Rectal smooth muscle tissue (tissue), 1 donor: ENCODE measurements around the gene MLN.

Experiments
- H3K27ac ChIP-seq: one replicate; pipeline ENCODE4 v1.7.0; 2013; ENCODE audit warnings: low read depth, low read length, inconsistent platforms
- H3K27me3 ChIP-seq: one replicate; pipeline ENCODE4 v1.7.0; 2013; ENCODE audit warnings: low read length; ENCODE audit not compliant: control insufficient read depth, insufficient read depth
- H3K36me3 ChIP-seq: one replicate; pipeline ENCODE4 v1.7.0; 2013; ENCODE audit warnings: low read length; ENCODE audit not compliant: control insufficient read depth, insufficient read depth
- H3K4me1 ChIP-seq: one replicate; pipeline ENCODE4 v1.7.0; 2013; ENCODE audit warnings: low read length; ENCODE audit not compliant: control insufficient read depth, insufficient read depth
- H3K4me3 ChIP-seq: one replicate; pipeline ENCODE4 v1.7.0; 2013; ENCODE audit warnings: low read length
- H3K9ac ChIP-seq: one replicate; pipeline ENCODE4 v1.7.0; 2013; ENCODE audit warnings: low read length

MLN gene

DNA sequence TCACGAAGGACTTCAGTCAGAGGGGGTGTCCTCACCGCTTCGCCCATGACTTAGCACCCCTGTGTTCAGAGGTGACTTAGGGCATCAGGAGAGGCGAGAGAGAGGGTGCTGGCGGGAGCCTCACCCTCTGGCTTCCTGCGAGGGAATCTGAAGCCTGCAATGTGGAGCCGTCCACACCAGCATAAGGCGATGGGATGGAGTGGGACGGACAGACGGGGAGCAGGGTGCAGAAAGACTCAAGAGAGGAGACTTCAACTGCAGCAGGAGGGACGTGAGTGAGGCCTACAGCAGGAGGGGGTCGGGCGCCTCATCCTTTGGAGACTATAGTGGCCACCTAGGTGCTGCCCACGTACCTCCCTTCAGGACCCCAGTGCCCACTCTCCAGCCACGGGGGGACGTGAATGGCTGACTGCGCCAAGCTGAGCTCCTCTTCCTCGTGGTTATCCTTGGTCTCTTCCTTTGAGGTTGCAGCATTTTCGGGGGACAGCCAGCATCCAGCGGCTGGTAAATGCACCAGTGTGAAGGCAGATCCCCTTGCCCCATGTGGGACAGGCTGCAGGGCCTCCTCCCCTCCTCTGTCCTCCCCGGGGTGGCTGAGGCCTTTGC is 26.9 kb upstream of the MLN start:
- H3K27ac ChIP-seq: no peak overlapping the region

GRCh38 chr6:33828764-33829731 is 25.2 kb upstream of the MLN start:
- no peak overlapping the region for H3K4me3 ChIP-seq
- H3K9ac ChIP-seq: no peak overlapping the region
- peaks cover 6% of the 10 kb centered on the region for H3K4me1 ChIP-seq
- H3K27me3 ChIP-seq: no peaks in the 10 kb centered on the region
- H3K36me3 ChIP-seq: no peaks in the 10 kb centered on the region
- no peak overlapping the region for H3K27ac ChIP-seq

More for the DNA sequence above, 26.9 kb upstream of the MLN start:
- Histone ChIP-seq H3K4me3 (no peak overlapping the region), H3K36me3 (no peaks in the 10 kb centered on the region), H3K4me1 (peaks cover 6% of the 10 kb centered on the region), H3K27me3 (no peaks in the 10 kb centered on the region), H3K9ac (no peak overlapping the region)

DNA sequence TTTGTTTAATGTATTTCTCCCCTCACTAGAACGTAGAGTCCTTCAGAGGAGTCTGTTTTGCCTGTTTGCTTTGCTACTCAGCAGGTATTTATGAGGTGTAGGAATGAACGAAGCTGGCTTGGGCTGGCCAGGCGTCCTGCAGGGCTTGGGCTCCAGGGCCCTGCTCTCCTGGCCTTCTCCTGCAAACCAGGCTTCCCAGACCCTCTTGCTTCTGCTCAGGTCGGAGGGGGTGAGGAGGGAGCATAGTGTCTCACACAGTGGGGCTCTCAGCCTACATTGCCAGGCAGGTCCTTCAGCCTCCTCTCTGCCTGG is 24.6 kb upstream of the MLN start:
- H3K4me3 ChIP-seq: no peak overlapping the region
- no peaks in the 10 kb centered on the region for H3K36me3 ChIP-seq
- peaks cover 6% of the 10 kb centered on the region for H3K4me1 ChIP-seq
- no peak overlapping the region for H3K27ac ChIP-seq
- H3K27me3 ChIP-seq: peaks cover 2% of the 10 kb centered on the region
- H3K9ac ChIP-seq: no peak overlapping the region

- Histone ChIP-seq H3K9ac (no peak overlapping the region), H3K27me3 (peaks cover 3% of the 10 kb centered on the region), H3K36me3 (no peaks in the 10 kb centered on the region), H3K4me3 (no peak overlapping the region), H3K27ac (no peak overlapping the region), H3K4me1 (peaks cover 6% of the 10 kb centered on the region)
These were observed 24.0 kb upstream of the MLN start for GRCh38 chr6:33827546-33828451.

DNA sequence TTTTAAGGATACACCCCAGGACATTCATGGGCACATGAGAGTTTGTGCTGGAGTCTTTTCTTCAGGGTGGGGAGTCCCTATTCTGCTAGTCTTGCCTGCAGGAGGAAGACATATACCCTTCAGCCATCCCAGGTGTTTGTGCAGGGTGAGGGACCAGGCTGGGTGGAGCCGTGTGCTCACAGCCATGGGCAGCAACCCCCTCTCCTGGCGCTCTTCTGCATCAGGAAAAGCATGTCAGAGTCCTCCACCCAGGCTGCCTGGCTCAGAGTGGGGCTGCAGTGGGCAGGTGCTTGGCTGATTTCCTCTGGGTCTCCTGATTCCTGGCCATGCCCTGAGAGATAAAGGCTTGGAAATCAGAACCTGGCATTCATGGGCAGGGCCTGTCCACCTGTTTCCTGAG is 22.7 kb upstream of the MLN start:
- no peak overlapping the region for H3K27ac ChIP-seq
- H3K9ac ChIP-seq: no peak overlapping the region
- H3K27me3 ChIP-seq: peaks cover 3% of the 10 kb centered on the region
- H3K36me3 ChIP-seq: no peaks in the 10 kb centered on the region
- H3K4me1 ChIP-seq: peaks cover 6% of the 10 kb centered on the region
- no peak overlapping the region for H3K4me3 ChIP-seq

DNA sequence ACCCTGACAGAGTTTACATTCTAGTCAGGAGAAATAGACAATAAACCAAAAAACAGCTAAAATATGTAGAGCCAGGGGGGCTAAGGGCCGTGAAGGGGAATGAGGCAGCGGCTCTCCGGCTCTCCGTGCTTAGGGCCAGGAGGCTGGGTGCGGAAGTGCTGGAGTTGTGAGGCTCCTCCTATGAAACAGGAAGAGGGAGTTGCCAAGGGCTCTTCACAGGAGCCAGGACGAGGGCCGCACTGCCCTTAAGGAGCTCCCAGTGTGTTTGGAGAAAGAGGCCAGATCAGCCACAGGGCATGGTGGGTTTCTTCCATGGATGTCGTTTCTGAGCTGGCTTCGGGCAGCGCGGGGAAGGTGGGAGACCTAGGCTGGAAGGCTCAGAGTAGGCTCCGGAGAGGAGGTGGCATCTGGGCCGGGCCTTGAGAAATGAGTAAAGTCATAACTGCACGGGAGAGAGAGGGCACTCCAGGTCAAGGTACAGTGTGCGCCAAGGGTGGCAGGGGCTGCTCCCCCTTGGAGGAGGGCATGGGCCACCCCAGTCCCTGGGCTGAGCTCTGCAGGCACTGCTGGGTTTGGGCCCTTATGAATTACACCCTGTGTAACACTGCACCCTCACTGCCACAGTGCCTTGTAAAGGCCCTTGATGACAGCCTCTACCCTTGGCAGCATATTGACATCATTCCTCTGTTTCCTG is 20.8 kb upstream of the MLN start:
- Histone ChIP-seq H3K36me3 (no peaks in the 10 kb centered on the region), H3K9ac (no peak overlapping the region), H3K27ac (no peak overlapping the region), H3K4me3 (peak overlapping the region; percentile 17), H3K27me3 (peaks cover 3% of the 10 kb centered on the region), H3K4me1 (peaks cover 6% of the 10 kb centered on the region)

DNA sequence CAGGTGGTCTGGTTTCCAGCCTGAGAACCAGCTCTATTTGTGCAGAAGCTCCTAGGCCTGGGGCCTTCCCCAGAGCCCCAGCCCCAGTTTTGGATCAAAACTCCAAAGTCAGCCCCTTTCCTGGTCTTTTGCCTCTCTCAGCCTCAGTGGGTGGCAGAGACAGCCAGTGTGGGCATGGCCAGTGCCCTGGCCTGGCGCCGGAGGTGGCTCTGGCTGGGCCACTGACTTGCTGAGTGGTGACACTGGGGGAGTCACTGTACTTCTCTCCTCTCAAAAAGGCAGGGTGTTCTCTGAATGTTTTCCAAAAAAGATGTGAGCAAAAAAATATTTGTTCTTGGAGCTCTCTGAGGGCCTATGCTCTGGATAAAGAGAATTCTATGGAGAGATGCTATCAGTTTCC is 20.0 kb upstream of the MLN start:
- Histone ChIP-seq H3K4me1 (peaks cover 6% of the 10 kb centered on the region), H3K9ac (no peak overlapping the region), H3K27me3 (peaks cover 3% of the 10 kb centered on the region), H3K27ac (no peak overlapping the region), H3K4me3 (no peak overlapping the region), H3K36me3 (no peaks in the 10 kb centered on the region)

- no peak overlapping the region for H3K4me3 ChIP-seq
- no peaks in the 10 kb centered on the region for H3K36me3 ChIP-seq
- H3K27me3 ChIP-seq: peaks cover 3% of the 10 kb centered on the region
- no peaks in the 10 kb centered on the region for H3K4me1 ChIP-seq
- H3K9ac ChIP-seq: no peak overlapping the region
- no peak overlapping the region for H3K27ac ChIP-seq
These were observed 19.0 kb upstream of the MLN start for GRCh38 chr6:33822575-33823395.

DNA sequence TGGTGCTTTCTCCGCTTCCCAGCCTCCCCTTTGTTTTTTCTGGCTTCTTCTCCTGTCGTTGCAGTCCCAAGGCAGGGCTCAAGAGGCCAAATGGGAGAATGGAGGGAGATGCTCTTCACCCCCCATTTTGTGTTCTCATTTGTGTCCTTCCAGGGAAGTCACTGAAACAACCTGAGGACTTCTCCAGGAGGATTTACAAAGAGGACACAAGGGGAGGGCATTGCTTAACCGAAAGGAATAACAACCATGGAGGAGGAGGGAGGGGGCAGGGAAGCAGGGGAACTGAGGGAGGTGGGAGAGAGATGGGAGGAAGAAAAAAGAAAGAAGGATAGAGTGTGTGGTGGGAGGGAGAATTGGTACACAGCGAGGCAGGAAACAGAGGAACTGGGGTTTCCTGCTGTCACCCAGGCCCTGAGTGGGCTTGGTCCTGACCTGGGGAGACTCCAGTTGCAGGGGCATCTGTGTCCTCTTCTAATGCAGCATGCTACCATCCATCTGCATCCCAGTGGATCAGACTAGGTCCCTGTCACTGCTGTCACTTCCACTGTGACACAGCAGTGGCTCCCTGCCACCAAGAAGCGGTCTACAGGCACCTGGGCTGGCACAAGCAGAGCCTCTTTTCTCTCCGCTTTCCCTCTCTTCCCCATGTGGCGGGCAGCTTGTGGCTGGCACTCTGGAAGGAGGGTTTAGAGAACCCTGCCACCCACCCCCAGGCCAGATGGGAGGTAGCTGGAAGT is 17.1 kb upstream of the MLN start:
- Histone ChIP-seq H3K27me3 (peaks cover 3% of the 10 kb centered on the region), H3K4me1 (no peaks in the 10 kb centered on the region), H3K9ac (no peak overlapping the region), H3K4me3 (no peak overlapping the region), H3K36me3 (no peaks in the 10 kb centered on the region), H3K27ac (no peak overlapping the region)

DNA sequence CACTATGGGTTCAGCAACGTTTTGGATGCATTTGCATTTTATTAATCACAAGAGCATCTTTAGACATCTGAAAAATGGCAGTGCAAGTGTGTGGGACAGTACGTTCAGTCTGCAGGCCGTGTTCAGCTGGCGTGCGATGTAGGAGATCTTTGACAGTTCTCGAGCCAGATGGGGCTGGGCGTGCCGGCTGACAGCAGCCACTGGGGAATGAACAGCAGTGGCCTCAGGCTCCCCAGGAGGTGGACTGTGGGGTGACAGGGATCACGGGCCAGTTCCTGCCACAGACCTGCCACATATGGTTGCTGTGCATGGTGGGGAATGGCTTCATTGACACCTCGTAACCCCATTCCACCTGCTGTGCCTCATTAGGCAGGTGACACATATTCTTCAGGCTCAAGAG is 16.4 kb upstream of the MLN start:
- peaks cover 3% of the 10 kb centered on the region for H3K27me3 ChIP-seq

DNA sequence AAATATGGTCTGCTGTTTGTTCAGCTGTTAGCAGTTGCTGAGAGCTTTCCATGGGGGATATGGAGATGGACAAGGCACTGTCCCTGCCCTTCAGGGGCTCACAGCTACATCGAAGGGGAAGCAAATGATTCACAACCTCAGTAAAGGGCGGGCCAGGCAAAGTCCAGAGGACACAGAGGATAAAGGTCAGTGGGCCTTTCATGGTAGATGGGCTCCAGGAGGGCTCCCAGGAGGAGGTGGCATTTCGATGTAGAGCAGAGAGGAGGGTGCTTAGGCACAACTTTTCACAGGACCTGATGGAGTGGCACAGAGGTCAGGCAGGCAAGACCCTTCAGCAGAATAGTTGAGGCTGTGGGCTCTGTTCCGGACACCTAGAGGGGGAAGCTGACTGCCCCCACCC is 15.2 kb upstream of the MLN start:
- no peak overlapping the region for H3K27ac ChIP-seq
- no peaks in the 10 kb centered on the region for H3K4me1 ChIP-seq
- no peak overlapping the region for H3K4me3 ChIP-seq
- H3K36me3 ChIP-seq: no peaks in the 10 kb centered on the region
- no peak overlapping the region for H3K9ac ChIP-seq
- peaks cover 3% of the 10 kb centered on the region for H3K27me3 ChIP-seq

More for the DNA sequence above, 16.4 kb upstream of the MLN start:
- Histone ChIP-seq H3K4me3 (no peak overlapping the region), H3K9ac (no peak overlapping the region), H3K36me3 (no peaks in the 10 kb centered on the region), H3K4me1 (no peaks in the 10 kb centered on the region), H3K27ac (no peak overlapping the region)
